CD4-positive, alpha-beta T cell treated with Interleukin-2 at 100 ng/mL for 4 hours (primary cell): ENCODE measurements around the gene BRD1.

Experiments
- DNase-seq: peaks from one replicate; pipeline ENCODE4 v3.0.0-alpha.2; 2020; ENCODE audit warnings: low spot score

Gene BRD1

GRCh38 chr22:49751966-49752597, 75.6 kb downstream of the BRD1 start:
- DNase-seq = no peak

- DNase-seq = no peak
Measured at GRCh38 chr22:49751318-49751965, 76.2 kb downstream of the BRD1 start.

GRCh38 chr22:49749885-49750510, 77.7 kb downstream of the BRD1 start:
- DNase-seq = no peak

- no peak for DNase-seq
Measured at GRCh38 chr22:49749227-49749626, 78.4 kb downstream of the BRD1 start.

DNA sequence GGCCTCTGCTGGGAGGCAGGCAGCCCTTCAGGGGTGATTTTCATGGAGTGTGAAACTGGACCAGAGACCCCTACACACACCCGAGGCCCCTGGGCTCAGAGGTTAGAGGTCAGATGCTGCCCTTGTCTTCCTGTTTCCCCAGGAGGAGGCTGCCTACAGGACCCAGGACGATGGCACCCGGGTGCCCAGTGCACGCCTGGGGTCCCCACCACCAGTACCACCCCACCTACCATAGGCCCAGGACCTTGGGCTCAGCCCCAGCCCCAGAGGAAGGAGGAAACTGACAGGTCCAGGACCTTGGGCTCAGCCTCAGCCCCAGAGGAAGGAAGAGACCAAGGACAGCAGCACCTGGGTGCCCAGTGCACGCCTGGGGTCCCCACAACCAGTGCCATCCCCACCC, 79.2 kb downstream of the BRD1 start:
- DNase-seq = no peak

- no peak for DNase-seq
Measured at GRCh38 chr22:49747716-49748115, 80.0 kb downstream of the BRD1 start.

DNA sequence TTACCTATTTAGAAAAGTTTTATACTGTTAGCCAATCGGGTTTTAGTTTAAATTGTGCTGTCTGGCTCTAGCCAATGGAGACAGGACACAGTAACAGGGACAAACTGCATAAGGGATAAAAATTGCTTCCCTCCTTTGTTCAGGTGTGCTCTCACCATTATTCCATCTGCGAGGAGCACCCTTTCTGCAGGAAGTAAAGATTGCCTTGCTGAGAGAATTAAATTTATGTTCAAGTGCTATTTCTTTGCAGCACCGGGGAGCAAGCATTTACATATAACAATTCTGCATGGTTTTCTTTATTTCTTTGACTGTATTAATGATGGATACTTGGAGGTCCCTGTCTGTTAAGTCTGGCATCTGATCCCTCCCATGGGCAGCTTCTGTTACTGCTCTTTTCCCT, 80.5 kb downstream of the BRD1 start:
- no peak for DNase-seq

DNA sequence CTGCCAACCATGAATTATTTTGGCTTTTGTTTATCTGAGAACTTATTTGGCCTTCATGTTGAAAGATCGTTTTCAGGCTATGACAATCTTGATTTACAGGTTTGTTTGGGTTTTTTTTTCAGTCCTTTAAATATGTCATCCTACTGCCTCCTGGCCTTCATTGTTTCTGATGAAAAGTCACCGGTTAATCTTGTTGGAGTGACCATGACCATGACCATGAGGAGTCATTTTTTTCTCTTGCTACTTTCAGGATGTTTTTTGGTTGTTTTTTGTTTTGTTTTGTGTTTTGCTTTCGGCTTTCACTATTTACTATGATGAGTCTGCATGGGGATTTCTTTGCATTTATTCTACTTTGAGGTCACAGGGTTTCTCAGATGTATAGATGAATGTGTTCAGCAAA, 81.6 kb downstream of the BRD1 start:
- DNase-seq = no peak

GRCh38 chr22:49740242-49740641, 87.4 kb downstream of the BRD1 start:
- DNase-seq = no peak

DNA sequence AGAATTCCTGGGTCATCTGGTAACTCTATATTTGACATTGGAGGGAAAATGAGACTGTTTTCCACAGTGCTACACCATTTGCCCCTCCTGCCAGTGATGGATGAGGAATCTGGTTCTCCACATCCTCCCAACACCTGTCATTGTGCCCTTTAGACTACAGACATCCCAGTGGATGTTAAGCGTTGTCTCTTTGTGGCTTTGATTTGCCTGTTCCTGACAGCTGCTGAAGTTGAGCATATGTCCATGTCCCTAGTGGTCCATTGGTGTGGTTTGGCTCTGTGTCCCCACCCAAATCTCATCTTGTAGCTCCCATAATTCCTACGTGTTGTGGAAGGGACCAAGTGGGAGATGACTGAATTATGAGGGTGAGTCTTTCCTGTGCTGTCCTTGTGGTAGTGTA, 88.5 kb downstream of the BRD1 start:
- no peak for DNase-seq

DNA sequence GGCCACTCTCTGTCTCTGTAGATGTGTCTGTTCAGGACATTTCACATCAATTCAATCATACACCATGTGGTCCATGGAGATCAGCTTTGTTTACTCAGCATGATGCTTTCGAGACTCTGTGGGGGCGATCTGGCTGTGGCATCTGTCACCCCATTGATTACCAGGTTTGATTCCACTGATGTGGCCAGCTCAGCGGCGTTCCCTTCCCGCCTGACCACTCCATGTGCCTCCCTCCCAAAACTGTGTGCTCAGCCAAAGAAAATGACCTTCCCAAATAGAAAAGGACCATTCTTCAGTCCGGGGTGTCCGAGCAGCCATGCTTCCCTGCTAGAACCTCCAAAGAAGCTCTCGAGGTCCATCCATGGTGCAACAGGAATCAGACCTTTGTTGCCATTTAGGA, 89.1 kb downstream of the BRD1 start:
- DNase-seq = no peak

GRCh38 chr22:49738006-49738405, 89.7 kb downstream of the BRD1 start:
- DNase-seq = no peak

GRCh38 chr22:49737101-49737551, 90.5 kb downstream of the BRD1 start:
- no peak for DNase-seq

GRCh38 chr22:49736538-49736937, 91.1 kb downstream of the BRD1 start:
- no peak for DNase-seq

GRCh38 chr22:49735901-49736421, 91.7 kb downstream of the BRD1 start:
- DNase-seq = no peak

GRCh38 chr22:49735411-49735900, 92.2 kb downstream of the BRD1 start:
- DNase-seq = no peak

DNA sequence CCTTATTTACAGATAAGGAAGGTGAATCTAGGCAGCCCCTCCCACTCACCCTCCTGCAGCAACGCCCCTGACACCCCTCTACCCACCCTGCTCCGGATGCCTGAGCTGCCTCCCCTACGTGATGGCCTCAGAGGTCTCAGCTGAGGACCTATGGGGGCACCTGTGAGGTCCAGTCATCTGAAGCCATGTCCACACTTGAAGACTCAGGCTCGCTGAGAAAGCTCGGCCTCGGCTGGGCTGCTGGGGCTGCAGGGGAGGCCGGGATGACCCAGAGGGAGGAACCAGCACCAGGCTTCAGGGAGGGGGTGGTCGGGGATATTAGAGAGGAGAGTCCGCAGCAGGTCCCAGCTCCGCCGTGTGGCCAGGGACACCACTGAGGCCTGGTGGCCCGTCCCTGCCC, 92.8 kb downstream of the BRD1 start:
- no peak for DNase-seq

GRCh38 chr22:49734390-49734789, 93.3 kb downstream of the BRD1 start:
- DNase-seq = no peak

DNA sequence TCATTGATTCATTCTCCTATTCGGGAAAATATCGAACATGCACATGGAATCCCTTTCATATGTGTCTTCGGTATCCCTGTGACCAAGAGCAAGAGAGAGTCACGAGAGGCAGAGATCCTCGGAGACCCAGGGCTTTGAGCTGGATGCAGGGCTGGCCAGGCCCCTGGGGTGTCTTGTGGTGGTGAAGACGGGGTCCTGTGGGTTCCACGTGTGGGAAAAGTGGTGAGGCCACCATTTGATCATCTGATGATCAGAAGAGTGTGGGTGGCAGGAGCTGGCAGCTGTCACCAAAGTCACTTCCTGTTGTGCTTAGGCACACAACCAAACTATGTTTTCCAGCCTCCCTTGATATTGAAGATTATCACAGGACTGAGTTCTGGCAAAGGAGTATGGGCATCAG, 94.0 kb downstream of the BRD1 start:
- DNase-seq = no peak

DNA sequence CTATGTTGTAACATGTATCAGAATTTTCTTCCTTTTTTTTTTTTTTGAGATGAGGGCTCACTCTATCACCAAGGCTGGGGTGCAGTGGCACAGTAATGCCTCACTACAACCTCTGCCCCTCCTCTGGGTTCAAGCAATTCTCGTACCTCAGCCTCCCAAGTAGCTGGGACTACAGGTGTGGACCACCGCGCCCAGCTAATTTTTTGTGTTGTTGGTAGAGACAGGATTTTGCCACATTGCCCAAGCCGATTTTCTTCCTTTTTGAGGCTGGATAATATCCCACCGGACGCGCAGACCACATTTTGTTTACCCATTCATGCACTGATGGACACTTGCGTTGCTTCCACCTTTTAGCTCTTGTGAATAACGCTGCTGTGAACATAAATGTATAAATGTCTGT, 97.0 kb downstream of the BRD1 start:
- no peak for DNase-seq

DNA sequence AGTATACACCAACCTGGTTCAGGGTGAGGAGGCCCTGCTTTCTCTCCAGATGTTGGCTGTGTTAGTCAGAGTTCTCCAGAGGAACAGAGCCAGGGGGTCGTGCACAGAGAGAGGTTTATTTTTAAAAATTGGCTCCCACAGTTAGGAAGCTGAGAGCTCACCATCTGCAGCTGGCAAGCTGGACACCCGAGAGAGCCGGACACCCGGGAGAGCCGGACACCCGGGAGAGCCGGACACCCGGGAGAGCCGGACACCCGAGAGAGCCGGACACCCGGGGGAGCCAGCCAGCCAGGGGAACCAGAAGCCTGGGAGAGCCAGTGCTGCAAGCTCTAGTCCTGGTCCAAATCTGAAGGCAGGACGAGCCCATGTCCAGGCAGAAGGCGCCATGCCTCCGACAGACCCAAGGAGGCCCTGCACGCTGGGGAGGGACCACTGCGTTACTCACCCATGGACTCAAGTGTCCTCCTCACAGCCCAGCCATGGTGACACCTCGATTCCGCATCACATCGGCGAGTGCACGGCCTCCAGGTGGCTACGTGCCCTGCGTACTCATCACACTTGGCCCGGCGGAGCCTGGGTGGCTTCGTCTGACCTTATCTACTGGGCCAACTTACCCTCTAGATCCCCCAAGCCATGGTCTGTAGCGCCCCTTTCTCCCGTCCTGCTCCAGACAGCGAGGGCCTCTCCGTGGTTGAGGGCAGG, 99.0 kb downstream of the BRD1 start:
- no peak for DNase-seq

DNA sequence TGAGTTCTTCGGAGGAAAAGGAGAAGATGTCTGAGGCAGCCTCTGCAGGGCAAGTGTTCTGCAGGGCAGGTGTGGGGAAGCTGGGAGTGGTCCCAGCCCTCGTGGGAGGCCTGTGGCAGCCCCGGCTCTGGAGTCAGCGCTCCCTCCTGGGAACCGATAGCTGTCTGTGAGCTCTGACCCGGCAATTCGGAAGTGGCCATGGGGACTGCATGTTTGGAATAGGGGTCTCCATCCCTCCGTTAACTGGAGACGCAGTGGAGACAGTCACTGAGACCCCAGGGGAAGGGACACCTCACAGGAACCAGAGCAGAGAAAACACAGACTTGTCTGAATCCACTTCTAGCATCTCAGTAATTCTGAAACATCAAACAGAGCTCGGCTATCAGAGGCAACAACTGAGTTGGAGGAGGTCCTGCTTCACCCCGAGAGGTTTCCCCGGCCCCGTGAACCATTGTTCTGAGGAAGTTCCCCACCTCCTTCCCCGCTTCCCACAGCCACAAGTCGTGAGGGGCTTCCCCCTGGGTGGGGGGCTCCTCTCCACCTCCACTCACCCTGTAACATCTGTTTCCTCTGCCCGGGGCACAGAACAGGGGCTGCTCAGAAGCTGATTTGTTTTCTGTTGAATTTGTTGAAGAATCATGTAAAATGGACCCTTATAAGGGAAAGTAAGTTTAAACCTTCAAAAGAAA, 99.6 kb downstream of the BRD1 start:
- no peak for DNase-seq
